GDM1 (cell line): ENCODE measurements around the gene TOPBP1.

Experiments used
- DNase-seq: peaks from one replicate; lab custom pipeline; 2025; lab: John Stamatoyannopoulos, UW

TOPBP1 gene

GRCh38 chr3:133607816-133608215, 53.9 kb downstream of the TOPBP1 start:
- DNase-seq = no peak

DNA sequence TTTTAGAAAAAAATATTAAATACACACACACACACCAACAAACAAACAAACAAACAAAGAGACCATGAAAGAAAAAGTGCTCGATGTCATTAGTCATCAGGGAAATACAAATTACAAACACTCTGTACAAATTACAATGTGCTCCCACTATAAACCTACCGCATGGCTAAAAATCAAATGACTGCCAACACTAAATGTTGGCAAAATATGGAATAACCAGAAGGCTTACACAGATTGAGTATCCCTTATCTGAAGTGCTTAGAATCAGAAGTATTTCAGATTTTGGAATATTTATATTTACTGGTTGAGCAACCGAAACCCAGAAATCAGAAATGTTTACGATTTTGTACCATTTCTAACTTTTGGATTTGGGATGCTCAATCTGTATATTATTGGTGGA, 54.8 kb downstream of the TOPBP1 start:
- no peak for DNase-seq

DNA sequence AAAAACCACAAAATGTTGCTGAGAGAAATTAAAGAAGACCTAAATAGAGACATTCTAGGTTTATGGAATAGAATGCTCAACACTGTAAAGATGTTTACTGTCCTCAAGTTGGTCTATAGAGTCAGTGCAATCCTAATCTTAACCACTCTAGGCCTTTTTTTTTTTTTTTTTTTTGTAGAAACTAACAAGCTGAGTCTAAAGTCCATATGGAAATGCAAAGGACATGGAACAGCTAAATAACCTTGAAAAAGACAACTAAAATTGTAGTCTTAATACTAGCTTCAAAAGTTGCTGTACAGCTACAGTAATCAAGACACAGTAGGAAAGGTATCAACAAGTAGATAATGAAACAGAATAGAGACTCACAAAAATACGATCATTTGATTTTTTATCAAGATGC, 55.4 kb downstream of the TOPBP1 start:
- DNase-seq = no peak

DNA sequence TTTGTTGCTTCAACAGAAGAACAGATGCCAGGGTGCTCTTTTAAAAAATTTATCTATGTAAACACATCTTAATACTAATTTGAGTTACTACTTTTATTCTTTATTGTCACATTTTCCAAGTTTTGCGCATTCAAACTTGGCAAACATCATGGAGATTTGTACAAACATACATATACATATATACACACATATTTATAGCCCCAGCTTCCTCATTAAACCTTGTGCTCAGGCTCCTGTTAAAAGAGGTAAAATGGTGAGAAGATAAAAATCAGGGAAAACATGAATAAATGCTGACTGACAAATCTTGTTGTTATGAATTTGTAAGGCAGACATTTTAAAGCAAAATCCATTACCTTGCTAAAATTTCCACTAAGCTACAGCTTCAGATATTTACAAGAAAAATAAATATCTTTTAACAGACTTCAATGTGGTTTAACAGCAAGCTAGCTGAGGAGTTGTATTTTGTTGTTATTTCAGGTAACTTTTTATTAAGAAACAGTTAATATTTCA, 61.1 kb downstream of the TOPBP1 start:
- no peak for DNase-seq

DNA sequence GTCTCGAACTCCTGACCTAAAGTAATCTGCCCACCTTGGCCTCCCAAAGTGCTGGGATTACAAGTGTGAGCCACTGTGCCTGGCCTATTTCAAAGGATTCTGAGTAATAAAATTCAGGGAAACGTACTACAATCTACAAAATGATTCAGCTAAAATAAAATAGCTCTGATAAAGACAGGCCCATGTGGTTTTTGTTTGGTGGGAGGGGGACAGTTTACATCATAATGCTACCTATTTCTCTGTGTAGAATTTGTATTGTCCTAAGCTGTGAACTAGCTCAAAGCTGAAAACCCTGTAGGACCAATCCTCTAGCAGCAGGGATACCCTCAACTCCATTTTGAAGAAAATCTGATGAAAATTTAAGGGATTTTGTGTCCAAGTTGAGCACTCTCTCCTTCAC, 62.5 kb downstream of the TOPBP1 start:
- no peak for DNase-seq

DNA sequence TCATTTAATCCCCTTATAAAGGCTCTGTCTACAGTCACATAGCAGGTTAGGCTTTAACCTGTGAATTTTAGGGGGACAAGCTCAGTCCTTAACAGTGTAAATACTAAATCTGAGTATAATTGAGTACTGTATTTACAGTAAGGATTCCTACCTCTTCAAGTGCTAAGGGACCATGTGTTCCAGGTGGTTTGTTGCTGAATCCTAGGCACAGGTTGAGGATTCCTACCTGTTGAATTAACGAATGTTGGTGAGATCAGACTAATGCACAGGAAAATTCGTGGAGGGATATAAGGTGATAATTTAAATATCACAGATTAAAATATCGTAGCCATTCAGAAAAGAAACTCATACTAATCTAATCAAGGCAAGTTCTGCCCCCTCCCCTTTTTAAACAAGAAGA, 63.3 kb downstream of the TOPBP1 start:
- DNase-seq = no peak

DNA sequence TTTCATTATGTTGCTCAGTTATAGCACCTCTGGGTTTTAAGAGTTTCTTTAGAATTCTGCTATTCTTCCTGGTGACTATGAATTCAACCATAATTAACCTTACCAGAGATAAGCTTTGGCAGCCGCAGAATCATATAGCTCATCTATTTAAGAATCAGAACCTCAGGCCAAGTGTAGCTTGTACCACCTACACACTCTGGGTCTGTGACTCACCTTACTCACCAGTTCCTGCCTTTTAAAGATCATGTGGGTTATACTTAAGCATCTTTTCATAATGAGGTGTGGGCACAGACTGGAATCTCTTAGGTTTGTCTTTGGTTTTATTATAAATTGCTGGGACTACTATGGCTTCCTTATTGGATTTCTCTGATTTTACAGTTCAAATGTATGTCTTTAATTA, 66.4 kb downstream of the TOPBP1 start:
- DNase-seq = no peak

GRCh38 chr3:133593243-133593642, 68.5 kb downstream of the TOPBP1 start:
- no peak for DNase-seq

- no peak for DNase-seq
Measured at GRCh38 chr3:133592843-133593242, 68.9 kb downstream of the TOPBP1 start.

DNA sequence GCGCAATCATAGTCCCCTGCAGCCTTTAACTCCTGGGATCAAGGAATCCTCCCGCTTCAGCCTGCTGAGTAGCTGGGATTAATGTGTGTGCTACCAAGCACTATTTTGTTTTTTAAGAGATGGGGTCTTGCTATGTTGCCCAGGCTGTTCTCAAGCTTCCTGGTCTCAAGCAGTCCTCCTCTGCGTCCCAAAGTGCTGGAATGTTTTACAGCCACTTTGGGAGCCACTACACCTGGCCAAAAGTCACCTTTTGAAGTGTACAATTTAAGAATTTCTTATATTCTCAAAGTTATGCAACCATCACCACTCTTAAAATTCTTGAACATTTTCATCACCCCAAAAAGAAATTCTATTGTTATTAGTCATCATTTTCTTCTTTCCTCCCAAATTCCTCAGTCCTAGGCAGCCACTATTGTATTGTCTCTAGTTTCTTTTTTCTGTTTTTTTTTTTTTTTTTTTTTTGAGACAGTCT, 70.4 kb downstream of the TOPBP1 start:
- DNase-seq = no peak

- no peak for DNase-seq
Measured at GRCh38 chr3:133589503-133589902, 72.2 kb downstream of the TOPBP1 start.

DNA sequence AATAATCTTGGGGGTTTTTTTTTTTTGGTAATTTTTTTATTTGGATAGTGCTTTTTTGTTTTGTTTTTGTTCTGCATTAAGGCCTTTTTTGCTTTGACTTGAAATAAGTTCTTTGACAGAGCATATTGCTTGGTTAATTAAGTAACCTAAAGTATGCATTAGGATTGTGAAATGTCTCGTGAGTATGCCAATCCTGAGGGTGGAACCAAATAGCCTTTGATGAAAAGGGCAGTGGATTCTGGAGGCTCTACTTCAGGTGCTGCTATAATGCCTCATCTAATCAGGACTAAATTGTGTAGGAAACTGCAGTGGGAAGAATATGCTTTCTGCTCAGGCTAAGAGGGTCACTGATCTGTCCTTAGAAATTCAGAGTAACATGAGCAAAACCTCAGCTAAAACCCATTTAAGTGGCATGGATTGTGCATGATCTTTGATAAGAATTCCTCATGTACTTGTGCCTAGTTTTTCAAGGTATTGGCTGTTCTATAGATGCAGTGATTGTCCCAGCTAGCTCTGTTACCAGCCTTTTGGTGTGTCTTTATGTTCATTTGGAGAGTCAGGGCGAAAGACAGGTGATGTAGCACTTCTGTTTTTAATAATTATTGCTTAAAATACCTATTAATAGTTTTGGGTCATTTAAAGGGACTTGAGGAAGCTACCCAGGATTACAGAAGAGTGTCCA, 72.8 kb downstream of the TOPBP1 start:
- no peak for DNase-seq

- DNase-seq = no peak
Measured at GRCh38 chr3:133588035-133588434, 73.7 kb downstream of the TOPBP1 start.

DNA sequence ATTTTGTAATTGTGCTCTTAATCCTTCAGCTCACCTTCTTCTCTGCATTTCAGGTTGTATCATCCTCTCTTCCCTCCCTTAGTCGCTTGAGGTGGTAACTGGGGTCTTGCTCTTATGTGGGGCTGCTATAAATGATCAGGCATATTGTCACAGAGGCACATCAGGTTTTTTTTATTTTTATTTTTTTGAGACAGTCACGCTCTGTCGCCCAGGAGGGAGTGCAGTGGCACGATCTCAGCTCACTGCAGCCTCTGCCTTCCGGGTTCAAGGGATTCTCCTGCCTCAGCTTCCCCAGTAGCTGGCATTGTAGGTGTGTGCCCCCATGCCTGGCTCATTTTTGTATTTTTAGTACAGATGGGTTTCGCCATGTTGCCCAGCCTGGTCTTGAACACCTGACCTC, 78.3 kb downstream of the TOPBP1 start:
- DNase-seq = no peak

DNA sequence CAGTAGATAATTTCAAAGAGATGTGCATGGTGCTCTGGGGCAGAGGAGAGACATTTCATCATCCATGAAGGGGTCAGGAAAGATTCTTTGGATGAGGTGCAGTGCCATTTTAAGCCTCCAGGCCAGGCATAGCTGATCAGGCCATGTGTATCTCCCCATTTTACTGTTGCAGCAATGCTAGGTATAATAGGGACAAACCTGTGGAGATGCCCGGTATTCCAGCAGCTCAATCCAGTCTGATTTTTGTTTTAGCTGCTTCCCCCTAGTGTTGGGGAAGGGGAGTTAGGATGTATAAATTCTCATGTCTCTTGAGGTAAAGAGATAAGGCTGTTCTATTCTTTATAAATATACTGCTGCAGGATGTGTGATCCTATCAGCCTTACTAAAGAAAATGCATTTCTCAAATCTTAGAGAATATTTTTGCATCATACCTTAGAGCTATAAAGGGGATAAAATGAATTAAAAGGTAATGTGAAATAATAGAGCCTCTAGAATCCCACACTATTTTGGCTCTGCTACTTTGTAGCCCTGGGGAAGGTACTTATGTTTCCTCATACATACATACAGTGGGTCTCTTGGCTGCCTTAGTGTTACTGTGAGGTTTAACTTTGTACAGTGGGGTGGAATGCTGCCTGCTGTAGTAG, 83.1 kb downstream of the TOPBP1 start:
- DNase-seq = no peak

DNA sequence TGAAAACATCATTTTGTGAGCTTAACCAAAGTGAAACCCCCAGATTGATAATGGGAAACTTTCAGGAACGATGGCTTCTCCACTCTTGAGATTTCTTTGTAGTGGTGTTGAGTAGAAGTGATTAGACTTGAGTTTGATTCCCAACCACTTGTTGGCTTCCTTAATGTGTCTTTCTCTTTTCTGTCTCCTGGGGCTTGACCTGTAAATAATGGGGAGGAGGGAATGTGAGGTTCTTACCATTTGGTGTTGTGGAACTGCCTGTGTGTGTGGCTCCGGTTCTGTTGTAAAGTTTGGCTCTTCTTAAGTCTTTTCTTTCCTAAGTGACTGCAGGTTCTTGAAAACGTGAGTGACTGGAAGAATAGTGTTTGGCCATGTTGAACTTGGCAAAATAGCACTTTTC, 85.6 kb downstream of the TOPBP1 start:
- no peak for DNase-seq

DNA sequence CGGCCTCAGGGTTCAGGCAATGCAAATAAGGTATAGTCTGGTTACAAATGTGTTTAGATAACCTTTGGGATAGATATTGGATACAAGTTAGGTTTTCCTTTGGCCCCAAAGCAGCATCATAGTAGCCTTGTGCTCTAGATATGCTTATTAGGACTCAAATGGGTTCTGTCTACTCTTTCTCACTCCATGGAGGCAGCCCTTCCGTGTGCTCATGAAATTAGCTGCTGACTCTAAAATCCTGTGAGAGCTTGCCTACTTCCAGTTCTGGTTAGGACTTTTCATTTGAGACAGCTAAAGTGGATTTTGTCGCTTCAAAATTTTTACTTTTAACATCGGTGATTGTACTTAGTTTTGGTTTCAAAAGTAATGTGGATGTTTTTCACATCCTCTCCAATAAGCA, 86.7 kb downstream of the TOPBP1 start:
- DNase-seq = no peak

DNA sequence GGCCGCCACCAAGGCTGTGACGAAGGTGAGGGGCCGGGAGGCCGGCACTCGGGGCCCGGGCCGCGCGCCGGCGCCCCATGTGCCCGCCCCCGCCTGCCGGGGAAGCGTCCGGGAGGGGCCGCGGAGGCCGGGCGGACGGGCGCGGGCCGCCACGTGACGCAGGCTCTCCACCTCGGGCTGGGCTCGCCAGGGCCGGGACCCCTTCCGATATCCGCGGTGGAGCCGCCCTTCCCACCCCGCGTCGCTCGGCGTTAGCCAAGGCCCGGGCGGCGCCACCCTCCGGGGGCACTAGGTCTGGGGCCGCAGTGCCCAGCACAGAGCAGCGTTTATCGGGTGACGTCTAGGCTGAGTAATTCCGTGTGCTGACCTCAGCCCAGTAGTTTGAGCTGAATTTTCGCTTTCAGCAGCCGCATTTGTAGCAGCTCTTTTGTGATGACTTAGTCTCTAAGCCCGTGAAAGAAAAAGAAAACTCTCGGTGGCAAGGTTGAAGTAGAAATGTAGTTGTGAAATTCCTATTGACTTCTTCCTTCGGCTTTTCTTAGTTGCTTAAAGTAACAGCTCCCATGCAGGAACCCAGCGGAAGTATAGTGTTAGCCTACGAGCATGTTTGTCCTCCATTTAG, 87.4 kb downstream of the TOPBP1 start:
- no peak for DNase-seq

DNA sequence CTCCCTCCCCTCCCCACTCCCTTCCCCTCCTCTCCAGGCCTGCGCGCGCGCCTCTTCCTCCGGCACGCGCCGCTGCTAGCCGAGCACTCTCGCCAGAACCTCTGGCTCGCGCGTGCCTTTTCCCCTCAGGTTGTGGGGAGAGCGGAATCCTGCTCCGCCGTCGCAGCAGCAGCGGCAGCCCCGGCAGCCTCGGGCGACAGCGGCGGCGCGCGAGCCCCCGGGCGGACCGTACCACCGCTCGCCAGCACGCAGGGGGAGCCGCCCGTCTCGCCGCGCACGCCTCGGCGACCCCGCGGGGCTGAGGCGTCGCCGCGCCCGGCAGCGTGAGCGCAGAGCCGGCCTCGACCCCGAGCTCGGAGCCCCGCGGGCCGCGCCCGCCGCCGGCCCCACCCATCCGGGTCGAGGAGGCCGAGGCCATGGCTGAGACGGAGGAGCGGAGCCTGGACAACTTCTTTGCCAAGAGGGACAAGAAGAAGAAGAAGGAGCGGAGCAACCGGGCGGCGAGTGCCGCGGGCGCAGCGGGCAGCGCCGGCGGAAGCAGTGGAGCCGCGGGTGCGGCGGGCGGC, 88.0 kb downstream of the TOPBP1 start, which contains the start of gene CDV3:
CDV3 (plus strand) TSS at position 58 of the 566 bp plus-strand sequence; CDS start at position 417, 359 bp downstream.
- DNase-seq = no peak

- no peak for DNase-seq
Measured at GRCh38 chr3:133573054-133573628, 88.6 kb downstream of the TOPBP1 start.

- DNase-seq = no peak
Measured at GRCh38 chr3:133572158-133573053, 89.3 kb downstream of the TOPBP1 start.
